Measurements from ENCODE around the gene OR2T2. TPM values are rescaled to one million over a fixed set of nuclear protein-coding genes. Genes with fewer than 3 reads are reported as not detected.
"Not testable (repeated sequence)": the region's sequence is repeated elsewhere in the genome, so short reads cannot be mapped to it uniquely, and the experiment has no call there.

The OR2T2 gene
- total RNA-seq, 1 experiment from 2014 or later: not detected

DNA sequence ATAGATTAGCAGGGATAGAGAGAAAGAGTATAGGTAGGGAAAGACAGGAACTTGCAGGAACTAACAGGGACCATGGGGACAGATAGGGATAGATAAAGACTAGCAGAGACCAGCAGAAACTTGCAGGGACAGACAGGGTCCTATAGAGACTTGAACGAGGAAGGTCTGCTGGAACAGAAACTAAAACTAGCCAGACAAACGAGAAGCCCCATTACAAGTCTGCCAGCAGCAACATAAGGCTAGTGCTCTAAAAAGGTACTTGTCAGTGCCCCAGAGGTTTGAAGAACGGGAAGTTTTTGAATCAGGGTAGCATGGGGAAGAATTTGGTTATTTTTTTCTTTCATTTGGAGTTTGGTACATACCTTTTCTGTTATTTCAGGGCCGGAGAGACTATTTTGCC, 13.2 kb upstream of the OR2T2 start:
- not testable (repeated sequence) for H3K4ac ChIP-seq (ENCODE audit: low read depth, low read length); H3K4me3 Mint-ChIP-seq; H2AK5ac ChIP-seq (ENCODE audit: insufficient read length, low read length); H4K91ac ChIP-seq (ENCODE audit: insufficient read length, low read depth, low read length); H3K9ac ChIP-seq (ENCODE audit: extremely low read depth, insufficient read length, low read length); H3K27ac ChIP-seq (ENCODE audit: insufficient read length, low read depth, low read length); H3K27ac Mint-ChIP-seq; H2AFZ ChIP-seq (ENCODE audit: low read length); H3K4me2 ChIP-seq (ENCODE audit: insufficient read depth, insufficient read length, low read length); H3K4me1 ChIP-seq (ENCODE audit: insufficient read depth, low read length); H3K23ac ChIP-seq (ENCODE audit: insufficient read length, low read depth, low read length); H2BK20ac ChIP-seq (ENCODE audit: low read depth, low read length, poor library complexity, severe bottlenecking); H3K23me2 ChIP-seq (ENCODE audit: insufficient read length, low read depth, low read length, poor library complexity, severe bottlenecking); H3K14ac ChIP-seq (ENCODE audit: insufficient read depth, low read length); H3K79me1 ChIP-seq (ENCODE audit: insufficient read depth, low read depth, low read length, poor library complexity, severe bottlenecking); H3K27me3 Mint-ChIP-seq (ENCODE audit: low read depth); H3K27me3 ChIP-seq (ENCODE audit: insufficient read depth, low read length); H3K79me2 ChIP-seq (ENCODE audit: insufficient read depth, low read length); H3T11ph ChIP-seq (ENCODE audit: low read length); H4K8ac ChIP-seq (replicated peaks; ENCODE audit: insufficient read length, low read depth, low read length); H4K5ac ChIP-seq (ENCODE audit: insufficient read length, low read depth, low read length); H2BK15ac ChIP-seq (ENCODE audit: low read depth, low read length); H3K4me1 Mint-ChIP-seq; H3K56ac ChIP-seq (ENCODE audit: insufficient read length, low read depth, low read length); H2BK12ac ChIP-seq (ENCODE audit: insufficient read length, low read depth, low read length); H4K20me1 ChIP-seq (ENCODE audit: control insufficient read depth, insufficient read depth, insufficient read length); H2BK120ac ChIP-seq (ENCODE audit: low read depth, low read length, poor library complexity, severe bottlenecking); H2BK5ac ChIP-seq (ENCODE audit: insufficient read length, low read length); H3K18ac ChIP-seq (ENCODE audit: insufficient read length, low read depth, low read length); DNase-seq
- peaks cover 28% of the 10 kb centered on the region for H3K9me3 ChIP-seq (ENCODE audit: control insufficient read depth, low read depth, low read length)
- H3K9me3 Mint-ChIP-seq: peaks cover 55 to 58% of the 10 kb centered on the region in 2 experiments
- H3K36me3 Mint-ChIP-seq (ENCODE audit: insufficient read depth in 1 of 3, low read depth in 3 of 3): peaks cover 0 to 23% (median 7%) of the 10 kb centered on the region in 3 experiments; a peak in 6 of 7 replicates
- WGBS (ENCODE audit: extremely low coverage, insufficient read length, low lambda C conversion rate): no CpG with 5 or more reads among the region's 4 CpGs

DNA sequence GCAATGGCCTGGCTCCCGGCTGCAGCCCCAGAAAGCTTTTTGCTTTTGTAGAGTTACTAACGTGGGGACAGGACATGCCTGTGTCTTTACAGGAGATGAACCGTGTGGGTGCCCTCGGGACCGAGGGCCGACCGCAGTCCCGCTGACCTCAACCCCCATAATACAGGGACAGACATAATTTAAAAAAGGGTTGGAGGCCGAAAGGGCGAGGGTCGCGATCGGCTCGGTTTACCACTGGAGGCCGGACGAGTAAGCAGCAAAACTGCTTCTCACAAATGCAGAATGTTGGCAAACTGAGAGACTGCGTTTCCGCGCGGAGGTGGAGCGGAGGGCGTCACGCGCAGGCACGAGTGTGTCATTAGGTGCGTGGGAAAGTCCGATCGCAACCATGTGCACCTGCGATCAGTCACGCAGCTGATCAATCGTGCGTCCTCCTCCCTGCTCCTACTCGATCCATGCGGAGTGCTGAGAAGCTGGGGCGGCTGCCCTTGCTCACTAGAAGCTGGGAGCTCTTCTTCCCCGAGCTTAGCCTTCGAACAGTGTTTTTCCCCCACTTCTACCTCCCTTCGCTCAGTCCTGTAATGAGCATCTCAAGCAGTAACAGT, 11.5 kb upstream of the OR2T2 start:
- H3K4me1 ChIP-seq (ENCODE audit: insufficient read depth, low read length); H3K27me3 Mint-ChIP-seq (ENCODE audit: low read depth); H3K27ac ChIP-seq (ENCODE audit: insufficient read length, low read depth, low read length); H3K14ac ChIP-seq (ENCODE audit: insufficient read depth, low read length); H4K8ac ChIP-seq (replicated peaks; ENCODE audit: insufficient read length, low read depth, low read length); H3K9ac ChIP-seq (ENCODE audit: extremely low read depth, insufficient read length, low read length); H4K5ac ChIP-seq (ENCODE audit: insufficient read length, low read depth, low read length); H4K20me1 ChIP-seq (ENCODE audit: control insufficient read depth, insufficient read depth, insufficient read length); H2BK15ac ChIP-seq (ENCODE audit: low read depth, low read length); DNase-seq; H2BK120ac ChIP-seq (ENCODE audit: low read depth, low read length, poor library complexity, severe bottlenecking); H3T11ph ChIP-seq (ENCODE audit: low read length); H3K4ac ChIP-seq (ENCODE audit: low read depth, low read length); H3K4me1 Mint-ChIP-seq; H4K91ac ChIP-seq (ENCODE audit: insufficient read length, low read depth, low read length); H3K18ac ChIP-seq (ENCODE audit: insufficient read length, low read depth, low read length); H3K4me3 Mint-ChIP-seq; H2BK12ac ChIP-seq (ENCODE audit: insufficient read length, low read depth, low read length); H3K27me3 ChIP-seq (ENCODE audit: insufficient read depth, low read length); H2AFZ ChIP-seq (ENCODE audit: low read length); H3K79me1 ChIP-seq (ENCODE audit: insufficient read depth, low read depth, low read length, poor library complexity, severe bottlenecking); H2AK5ac ChIP-seq (ENCODE audit: insufficient read length, low read length); H3K23me2 ChIP-seq (ENCODE audit: insufficient read length, low read depth, low read length, poor library complexity, severe bottlenecking); H3K56ac ChIP-seq (ENCODE audit: insufficient read length, low read depth, low read length); H3K79me2 ChIP-seq (ENCODE audit: insufficient read depth, low read length); H2BK5ac ChIP-seq (ENCODE audit: insufficient read length, low read length); H2BK20ac ChIP-seq (ENCODE audit: low read depth, low read length, poor library complexity, severe bottlenecking); H3K27ac Mint-ChIP-seq; H3K4me2 ChIP-seq (ENCODE audit: insufficient read depth, insufficient read length, low read length); H3K23ac ChIP-seq (ENCODE audit: insufficient read length, low read depth, low read length): not testable (repeated sequence)
- Mint-ChIP-seq H3K36me3 (ENCODE audit: insufficient read depth in 1 of 3, low read depth in 3 of 3) (peaks cover 0 to 18% (median 7%) of the 10 kb centered on the region in 3 experiments; a peak in 6 of 7 replicates), H3K9me3 (peaks cover 49 to 52% of the 10 kb centered on the region in 2 experiments)
- peaks cover 25% of the 10 kb centered on the region for H3K9me3 ChIP-seq (ENCODE audit: control insufficient read depth, low read depth, low read length)
- whole genome bisulfite sequencing (ENCODE audit: extremely low coverage, insufficient read length, low lambda C conversion rate): no CpG with 5 or more reads among the region's 38 CpGs

Data from H9 (cell line).